MM.1S (cell line): Measurements from ENCODE around the gene FBH1.

Source experiments
- DNase-seq: peaks from one replicate; pipeline ENCODE4 v3.0.0-alpha.2; 2015
- H2AFZ ChIP-seq: fragments of 300-600 bp; sonication (generic); 2 replicates; pipeline ENCODE4 v1.6.0; 2016; ENCODE audit warnings: antibody characterized with exemption, low read length
- H3F3A ChIP-seq: fragments of 300-600 bp; sonication (generic); 2 replicates; pipeline ENCODE4 v1.6.1; 2016; ENCODE audit warnings: mild to moderate bottlenecking, antibody characterized with exemption, low read length, moderate library complexity, mixed read lengths; ENCODE audit not compliant: insufficient read depth
- H3K27ac ChIP-seq: fragments of 300-600 bp; sonication (generic); 2 replicates; pipeline ENCODE4 v1.5.1; 2016; ENCODE audit warnings: mild to moderate bottlenecking, low read length
- H3K27me3 ChIP-seq: fragments of 300-600 bp; sonication (generic); replicated peaks from 2 replicates; pipeline ENCODE4 v1.6.0; 2016; ENCODE audit warnings: low read length; ENCODE audit not compliant: insufficient read depth
- H3K36me3 ChIP-seq: fragments of 300-600 bp; sonication (generic); replicated peaks from 2 replicates; pipeline ENCODE4 v1.6.1; 2016; ENCODE audit warnings: mild to moderate bottlenecking, low read length, mixed read lengths; ENCODE audit not compliant: insufficient read depth
- H3K4me1 ChIP-seq: fragments of 300-600 bp; sonication (generic); 2 replicates; pipeline ENCODE4 v1.6.1; 2016; ENCODE audit warnings: low read length, mixed read lengths
- H3K4me2 ChIP-seq: fragments of 300-600 bp; sonication (generic); 2 replicates; pipeline ENCODE4 v1.6.0; 2016; ENCODE audit warnings: low read depth, low read length
- H3K4me3 ChIP-seq: fragments of 300-600 bp; sonication (generic); 2 replicates; pipeline ENCODE4 v1.5.1; 2016; ENCODE audit warnings: low read length, mixed read lengths
- H3K79me2 ChIP-seq: fragments of 300-600 bp; sonication (generic); 2 replicates; pipeline ENCODE4 v1.6.1; 2016; ENCODE audit warnings: mixed run types, low read length, mixed read lengths
- H3K9ac ChIP-seq: fragments of 300-600 bp; sonication (generic); 2 replicates; pipeline ENCODE4 v1.6.1; 2016; ENCODE audit warnings: low read length, mixed read lengths
- H3K9me2 ChIP-seq: fragments of 300-600 bp; sonication (generic); replicated peaks from 2 replicates; pipeline ENCODE4 v1.6.1; 2016; ENCODE audit warnings: mild to moderate bottlenecking, low read length, mixed read lengths; ENCODE audit not compliant: insufficient read depth
- H3K9me3 ChIP-seq: fragments of 300-600 bp; sonication (generic); replicated peaks from 2 replicates; pipeline ENCODE4 v1.6.1; 2016; ENCODE audit warnings: mild to moderate bottlenecking, low read length, mixed read lengths; ENCODE audit not compliant: insufficient read depth
- H4K20me1 ChIP-seq: fragments of 300-600 bp; sonication (generic); 2 replicates; pipeline ENCODE4 v1.6.1; 2016; ENCODE audit warnings: mild to moderate bottlenecking, low read length, moderate library complexity, mixed read lengths; ENCODE audit not compliant: insufficient read depth
- EZH2 ChIP-seq: fragments of 300-600 bp; sonication (generic); optimal IDR thresholded peaks from 2 replicates; pipeline ENCODE3; 2017; ENCODE audit warnings: low read depth, mild to moderate bottlenecking, antibody characterized with exemption, low read length, mixed read lengths
- EZH2phosphoT487 ChIP-seq: fragments of 300-600 bp; sonication (generic); IDR thresholded peaks from 2 replicates; pipeline ENCODE4 v1.6.1; 2018; ENCODE audit warnings: antibody characterized with exemption, low read length
- TF ChIP-seq, protein P1 (sequence below): fragments of 300-600 bp; sonication (generic); IDR thresholded peaks from 2 replicates; pipeline ENCODE4 v1.5.1; 2016; ENCODE audit warnings: antibody characterized with exemption, low read length, mixed read lengths

FBH1 gene

DNA sequence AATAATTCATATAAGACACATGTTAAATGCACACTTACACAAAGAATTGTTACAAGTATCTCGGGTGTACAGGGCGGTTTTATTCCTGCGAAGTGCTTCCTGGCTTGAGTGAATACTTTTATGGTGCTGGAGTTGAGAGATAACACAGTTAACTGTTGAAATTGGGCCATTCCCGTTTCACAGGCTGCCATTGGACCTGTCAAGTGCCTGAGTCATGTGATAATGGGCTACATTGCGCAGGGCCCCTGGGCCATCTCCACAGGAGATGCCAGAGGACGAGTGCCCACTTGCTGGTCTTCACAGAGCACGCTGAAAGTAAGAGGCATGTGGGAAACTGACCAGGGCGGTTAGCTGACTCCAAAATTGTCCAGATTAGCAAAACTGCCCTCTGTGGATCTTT, 4.8 kb downstream of the FBH1 start:
- H4K20me1 ChIP-seq = no peaks in the 10 kb centered on the region
- no peaks in the 10 kb centered on the region for H3K9me2 ChIP-seq
- peaks cover 85% of the 10 kb centered on the region for H3K79me2 ChIP-seq
- no peak for DNase-seq
- peak overlapping the region; percentile 97; the same call in 1 of the 2 replicates for H3K27ac ChIP-seq
- H3F3A ChIP-seq = peaks cover 54% of the 10 kb centered on the region
- TF ChIP-seq EZH2phosphoT487 (no peak), EZH2 (no peak)
- TF ChIP-seq, protein P1, sequence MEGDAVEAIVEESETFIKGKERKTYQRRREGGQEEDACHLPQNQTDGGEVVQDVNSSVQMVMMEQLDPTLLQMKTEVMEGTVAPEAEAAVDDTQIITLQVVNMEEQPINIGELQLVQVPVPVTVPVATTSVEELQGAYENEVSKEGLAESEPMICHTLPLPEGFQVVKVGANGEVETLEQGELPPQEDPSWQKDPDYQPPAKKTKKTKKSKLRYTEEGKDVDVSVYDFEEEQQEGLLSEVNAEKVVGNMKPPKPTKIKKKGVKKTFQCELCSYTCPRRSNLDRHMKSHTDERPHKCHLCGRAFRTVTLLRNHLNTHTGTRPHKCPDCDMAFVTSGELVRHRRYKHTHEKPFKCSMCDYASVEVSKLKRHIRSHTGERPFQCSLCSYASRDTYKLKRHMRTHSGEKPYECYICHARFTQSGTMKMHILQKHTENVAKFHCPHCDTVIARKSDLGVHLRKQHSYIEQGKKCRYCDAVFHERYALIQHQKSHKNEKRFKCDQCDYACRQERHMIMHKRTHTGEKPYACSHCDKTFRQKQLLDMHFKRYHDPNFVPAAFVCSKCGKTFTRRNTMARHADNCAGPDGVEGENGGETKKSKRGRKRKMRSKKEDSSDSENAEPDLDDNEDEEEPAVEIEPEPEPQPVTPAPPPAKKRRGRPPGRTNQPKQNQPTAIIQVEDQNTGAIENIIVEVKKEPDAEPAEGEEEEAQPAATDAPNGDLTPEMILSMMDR = no peak
- no peak overlapping the region for H2AFZ ChIP-seq
- H3K36me3 ChIP-seq = no peaks in the 10 kb centered on the region; the same call in 1 of the 2 replicates
- H3K4me3 ChIP-seq = peak overlapping the region; percentile 50
- H3K4me2 ChIP-seq = peak overlapping the region; percentile 92
- no peaks in the 10 kb centered on the region for H3K9me3 ChIP-seq
- H3K9ac ChIP-seq = no peak overlapping the region
- H3K4me1 ChIP-seq = peaks cover 81% of the 10 kb centered on the region
- no peaks in the 10 kb centered on the region for H3K27me3 ChIP-seq

DNA sequence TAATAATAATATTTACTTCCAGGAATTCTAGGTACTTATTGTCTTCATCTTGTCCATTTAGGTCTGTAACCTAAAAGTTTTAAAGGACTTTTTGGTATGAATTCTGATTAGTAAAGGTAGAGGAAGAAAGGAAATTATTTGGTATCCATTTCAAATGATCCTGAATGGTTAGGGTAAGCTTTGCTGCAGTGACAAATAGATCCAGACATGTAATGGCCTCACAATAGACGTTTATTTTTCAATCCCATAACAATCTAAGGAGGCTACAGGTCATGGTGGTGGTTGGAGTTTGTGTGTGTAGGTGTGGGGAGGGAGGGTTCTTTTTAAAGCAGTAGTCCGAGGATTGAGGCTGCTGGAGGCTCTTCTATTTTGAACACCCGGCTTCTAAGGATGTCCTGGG, 5.3 kb downstream of the FBH1 start:
- H3K36me3 ChIP-seq = no peaks in the 10 kb centered on the region; the same call in 1 of the 2 replicates

DNA sequence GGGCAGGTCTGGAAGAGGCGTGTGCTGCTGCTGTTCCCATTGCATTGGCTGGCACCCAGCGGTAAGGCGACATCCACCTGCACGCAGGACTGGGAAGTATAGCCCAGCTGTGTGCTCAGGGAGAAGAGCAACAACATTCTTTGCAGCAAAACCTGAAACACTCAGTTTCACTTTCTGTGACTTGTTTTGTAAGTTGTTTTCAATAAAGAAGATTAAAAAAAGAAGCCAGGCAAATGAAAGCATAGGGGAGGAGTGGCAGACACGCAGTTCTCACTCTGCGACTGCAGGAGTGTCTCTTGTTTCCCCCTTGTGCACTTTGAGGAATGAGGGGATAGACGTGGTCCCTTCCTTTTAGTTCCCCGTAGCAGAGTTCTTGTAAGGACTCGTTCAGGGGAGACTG, 5.8 kb downstream of the FBH1 start:
- H3K9me3 ChIP-seq = no peaks in the 10 kb centered on the region
- peaks cover 82% of the 10 kb centered on the region for H3K4me1 ChIP-seq
- no peaks in the 10 kb centered on the region for H3K27me3 ChIP-seq
- peaks cover 90% of the 10 kb centered on the region for H3K79me2 ChIP-seq
- no peaks in the 10 kb centered on the region; the same call in 1 of the 2 replicates for H3K36me3 ChIP-seq
- peak overlapping the region; percentile 50 for H3K4me3 ChIP-seq
- H3K9me2 ChIP-seq = no peaks in the 10 kb centered on the region
- TF ChIP-seq EZH2 = no peak
- no peak for TF ChIP-seq EZH2phosphoT487
- TF ChIP-seq, protein P1 = no peak
- peak overlapping the region; percentile 76 for H3K9ac ChIP-seq
- H3F3A ChIP-seq = peaks cover 53% of the 10 kb centered on the region
- peak; percentile 90 for DNase-seq
- H4K20me1 ChIP-seq = no peaks in the 10 kb centered on the region
- peak overlapping the region; percentile 97 for H3K27ac ChIP-seq
- H3K4me2 ChIP-seq = peak overlapping the region; percentile 92
- no peak overlapping the region for H2AFZ ChIP-seq

More for the DNA sequence above, 5.3 kb downstream of the FBH1 start:
- Histone ChIP-seq H3K9me2 (no peaks in the 10 kb centered on the region), H3K27ac (peak overlapping the region; percentile 97), H3K4me3 (peak overlapping the region; percentile 50), H3K27me3 (no peaks in the 10 kb centered on the region), H3K4me2 (peak overlapping the region; percentile 92), H2AFZ (no peak overlapping the region), H3K9me3 (no peaks in the 10 kb centered on the region), H3K79me2 (peaks cover 90% of the 10 kb centered on the region), H4K20me1 (no peaks in the 10 kb centered on the region), H3F3A (peaks cover 54% of the 10 kb centered on the region), H3K4me1 (peaks cover 82% of the 10 kb centered on the region), H3K9ac (peak overlapping the region; percentile 46)
- DNase-seq = peak; percentile 27
- TF ChIP-seq, protein P1 = no peak
- TF ChIP-seq EZH2phosphoT487 (no peak), EZH2 (no peak)
